ENCODE data around the gene SUCLA2.
A peak's percentile ranks its signal among the peaks of the same experiment; 100 is the strongest.
"Not testable (repeated sequence)": the region's sequence is repeated elsewhere in the genome, so short reads cannot be mapped to it uniquely, and the experiment has no call there.

Gene SUCLA2

GRCh38 chr13:48001114-48001881 is at the start of gene SUCLA2:
Gene SUCLA2 (minus strand): TSS chr13:48001273. CDS start chr13:48001269, 4 bp downstream.
- peak; percentile 78 for DNase-seq (ENCODE audit: low read depth)

GRCh38 chr13:48050550-48050949 is 49.5 kb upstream of the SUCLA2 start:
- no peak for DNase-seq (ENCODE audit: low read depth)

DNA sequence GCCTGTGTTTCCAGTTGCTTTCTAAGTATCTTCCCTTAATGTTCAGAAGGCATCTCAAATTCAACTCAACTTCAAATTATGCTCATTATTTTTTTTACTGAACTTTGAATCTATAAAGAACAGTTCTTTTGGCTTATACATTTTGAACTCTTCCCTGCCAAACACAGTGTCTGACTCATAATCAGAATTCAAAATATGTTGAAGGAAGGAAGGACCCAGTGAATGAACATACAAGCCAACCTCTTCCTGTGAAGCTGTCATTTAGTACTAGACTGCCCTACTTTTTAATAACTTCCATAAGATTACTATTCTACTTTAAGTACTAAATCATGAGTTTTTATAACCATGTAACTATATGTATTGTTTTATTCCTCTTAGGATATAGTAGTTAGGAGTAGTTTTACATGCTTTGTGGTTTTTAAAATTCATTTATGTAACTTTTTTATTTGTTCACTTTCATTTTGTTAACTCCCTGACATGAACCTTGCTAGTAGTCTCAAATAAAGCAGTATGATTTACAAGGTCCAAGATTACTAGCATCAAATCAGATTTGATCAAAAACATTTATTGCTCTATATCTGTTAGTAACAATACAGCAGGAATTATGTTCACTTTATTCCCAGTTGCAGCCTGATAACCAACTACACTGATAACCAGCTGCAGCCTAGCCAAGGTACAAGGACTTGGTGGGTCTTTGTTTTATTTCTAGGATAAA is 42.9 kb upstream of the SUCLA2 start:
- peak; percentile 38 for DNase-seq (ENCODE audit: low read depth)

DNA sequence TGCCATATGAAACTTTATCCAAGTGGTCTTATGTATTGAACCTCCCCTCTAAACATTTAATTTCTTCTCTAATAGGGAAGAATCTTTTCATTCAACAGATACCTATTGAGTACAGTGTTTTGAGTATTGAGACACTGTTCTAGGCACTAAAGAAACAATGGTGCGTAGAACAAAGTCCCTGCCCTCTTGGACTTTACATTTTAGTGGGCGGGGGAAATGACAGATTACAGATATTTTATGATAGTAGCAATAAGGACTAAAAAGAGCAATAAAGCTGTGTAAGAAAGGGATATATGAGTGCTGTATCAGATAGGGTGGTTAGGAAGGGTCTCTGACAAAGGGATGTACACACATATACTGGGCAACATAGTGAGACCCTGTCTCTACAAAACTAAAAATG is 41.8 kb upstream of the SUCLA2 start:
- DNase-seq (ENCODE audit: low read depth): no peak

GRCh38 chr13:48040896-48041295 is 39.8 kb upstream of the SUCLA2 start:
- no peak for DNase-seq (ENCODE audit: low read depth)

GRCh38 chr13:48040049-48040448 is 39.0 kb upstream of the SUCLA2 start:
- DNase-seq (ENCODE audit: low read depth): no peak

DNA sequence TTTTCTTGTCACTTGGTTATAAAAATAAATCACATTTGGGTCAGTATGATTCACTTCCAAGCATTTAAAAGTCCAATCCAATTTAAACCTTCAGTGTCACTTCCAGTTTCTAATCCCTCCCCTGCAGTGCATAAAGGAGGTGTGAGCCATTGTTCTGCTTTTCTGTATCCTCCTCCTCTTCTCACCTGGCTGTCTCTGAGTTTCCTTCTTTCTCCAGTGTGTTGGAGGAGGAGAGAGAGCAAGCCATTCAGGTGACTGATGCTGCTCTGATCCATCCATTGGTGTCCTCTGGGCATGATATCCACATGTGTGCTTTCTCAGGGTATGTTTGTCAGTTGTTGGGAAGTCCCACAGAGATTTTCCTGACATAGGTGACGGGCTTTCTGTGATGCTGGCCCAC is 37.7 kb upstream of the SUCLA2 start:
- DNase-seq (ENCODE audit: low read depth): no peak

- DNase-seq (ENCODE audit: low read depth): peak; percentile 92
Measured at GRCh38 chr13:48037346-48038173, 36.5 kb upstream of the SUCLA2 start, which contains the start of gene NUDT15. Gene NUDT15 (plus strand): TSS chr13:48037726. CDS start chr13:48037747, 21 bp downstream.

- DNase-seq (ENCODE audit: low read depth): no peak
Measured at GRCh38 chr13:48029859-48030258, 28.8 kb upstream of the SUCLA2 start.

DNA sequence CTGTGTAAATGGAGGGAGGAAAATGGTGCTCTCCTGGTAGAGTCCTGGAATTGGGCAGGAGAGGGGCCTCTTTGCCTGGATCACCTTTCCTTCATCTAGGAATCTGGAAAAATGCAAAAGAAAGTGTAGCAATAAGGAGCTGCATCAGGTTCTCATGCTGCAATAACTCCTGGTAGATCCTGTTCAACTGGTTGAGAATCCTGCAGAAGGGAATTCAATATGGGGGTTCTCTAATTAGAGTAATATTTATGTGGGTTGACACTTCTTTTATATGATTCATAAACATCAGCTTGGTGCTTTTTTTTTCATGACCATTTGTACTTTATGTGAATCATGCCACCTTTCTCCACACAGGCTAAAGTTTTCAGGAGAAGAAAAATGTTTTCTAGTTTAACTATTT is 27.0 kb upstream of the SUCLA2 start:
- no peak for DNase-seq (ENCODE audit: low read depth)

- no peak for DNase-seq (ENCODE audit: low read depth)
Measured at GRCh38 chr13:48019796-48020195, 18.7 kb upstream of the SUCLA2 start.

GRCh38 chr13:48018637-48019036 is 17.6 kb upstream of the SUCLA2 start:
- no peak for DNase-seq (ENCODE audit: low read depth)

- DNase-seq (ENCODE audit: low read depth): no peak
Measured at GRCh38 chr13:48014359-48014758, 13.3 kb upstream of the SUCLA2 start.

- DNase-seq (ENCODE audit: low read depth): no peak
Measured at GRCh38 chr13:48012668-48013067, 11.6 kb upstream of the SUCLA2 start.

DNA sequence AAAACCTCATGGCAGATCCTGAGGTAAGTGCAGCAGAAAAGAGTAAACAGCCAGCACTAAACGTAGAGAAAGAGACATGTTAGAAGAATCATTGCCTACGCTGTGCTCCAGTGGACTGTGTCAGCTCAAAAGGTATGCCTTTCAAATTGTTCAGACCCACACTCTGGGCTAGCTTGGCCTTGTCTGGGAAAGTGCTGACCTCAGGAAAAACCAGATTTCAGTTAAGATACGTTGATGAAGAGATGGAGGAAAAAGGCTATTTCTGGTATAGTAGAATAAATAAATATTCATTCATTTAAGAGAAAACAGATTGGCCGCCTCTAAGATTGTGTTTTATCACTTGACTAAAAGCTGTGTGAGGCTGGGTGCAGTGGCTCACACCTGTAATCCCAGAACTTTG is 9.6 kb upstream of the SUCLA2 start:
- DNase-seq (ENCODE audit: low read depth): no peak

DNA sequence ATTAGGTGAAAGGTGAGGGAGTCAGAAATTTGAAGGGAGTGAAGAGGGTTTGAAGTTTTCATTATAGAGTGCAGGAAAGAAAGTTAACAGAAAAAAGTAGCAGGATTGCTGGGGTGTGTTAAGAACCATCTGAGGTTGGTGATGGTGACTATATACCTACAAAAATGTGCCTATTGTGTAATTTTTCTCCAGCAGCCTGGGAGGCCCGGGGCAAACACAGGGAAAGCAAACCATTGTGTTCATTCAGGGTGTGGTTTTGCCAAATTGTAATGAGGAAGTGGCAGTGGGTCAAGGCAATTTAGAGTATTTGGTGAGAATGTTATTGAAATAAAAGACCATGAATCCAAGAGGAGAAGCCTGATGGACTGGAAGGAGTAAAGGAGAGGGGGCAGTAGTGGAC is 8.2 kb upstream of the SUCLA2 start:
- peak; percentile 47 for DNase-seq (ENCODE audit: low read depth)

DNA sequence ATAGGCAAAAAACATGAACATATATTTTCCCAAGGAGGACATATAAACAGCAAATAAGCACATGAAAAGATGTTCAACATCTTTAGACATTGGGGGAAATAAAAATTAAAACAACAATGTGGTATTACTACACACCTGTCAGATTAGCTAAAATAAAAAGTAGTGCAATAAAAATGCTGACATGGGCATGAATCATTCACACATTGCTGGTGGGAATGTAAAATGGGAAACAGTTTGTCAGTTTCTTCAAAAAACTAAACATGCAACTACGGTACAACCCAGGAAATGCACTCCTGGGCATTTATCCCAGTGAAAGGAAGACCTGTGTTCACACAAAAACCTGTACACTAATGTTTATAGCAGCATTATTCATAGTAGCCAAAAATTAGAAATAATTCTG is 5.3 kb upstream of the SUCLA2 start:
- DNase-seq (ENCODE audit: low read depth): no peak

DNA sequence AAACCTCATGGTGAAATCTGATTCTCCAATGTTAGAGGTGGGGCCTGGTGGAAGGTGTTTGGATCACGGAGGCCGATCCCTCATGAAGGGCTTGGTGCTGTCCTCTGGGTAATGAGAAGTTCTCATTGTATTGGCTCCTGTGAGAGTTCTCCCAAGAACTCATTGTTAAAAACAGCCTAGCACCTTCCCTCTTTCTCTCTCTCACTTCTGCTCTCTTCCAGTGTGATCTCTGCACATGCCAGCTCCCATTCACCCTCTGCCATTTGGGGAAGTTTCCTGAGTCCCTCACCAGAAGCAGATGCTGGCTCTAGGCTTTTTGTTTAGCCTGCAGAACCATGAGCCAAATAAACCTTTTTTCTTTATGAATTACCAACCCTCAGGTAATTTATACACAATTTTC is 3.1 kb upstream of the SUCLA2 start:
- no peak for DNase-seq (ENCODE audit: low read depth)

GRCh38 chr13:48001999-48002398 is 926 bp upstream of the SUCLA2 start:
- DNase-seq (ENCODE audit: low read depth): not testable (repeated sequence)

DNA sequence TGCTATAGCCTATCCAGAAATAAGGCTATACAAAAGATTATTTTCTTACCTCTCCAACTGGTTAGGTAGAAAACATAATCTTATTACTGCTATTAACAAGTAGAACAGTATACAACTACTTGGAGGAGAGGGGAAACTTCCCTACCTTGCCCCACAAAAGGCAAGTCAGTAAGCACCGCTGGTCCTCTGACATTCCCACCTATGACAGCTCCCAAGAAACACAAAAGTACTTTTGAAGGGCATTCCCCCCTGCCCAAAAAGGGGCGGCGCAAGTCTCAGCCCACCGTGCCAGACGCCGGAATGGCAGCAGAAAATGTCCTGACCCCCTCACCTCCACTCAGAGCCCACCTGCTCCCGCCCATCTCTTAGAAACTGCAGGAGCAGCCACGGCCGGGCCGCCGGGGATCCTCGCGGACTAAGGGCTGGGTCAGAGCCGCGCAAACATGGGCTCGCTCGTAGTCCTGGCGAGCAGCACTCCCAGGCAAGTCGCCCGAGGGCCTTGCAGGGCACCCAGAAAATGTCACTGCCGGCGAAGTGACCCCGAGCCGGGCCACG is 437 bp downstream of the SUCLA2 start:
- no peak for DNase-seq (ENCODE audit: low read depth)

DNA sequence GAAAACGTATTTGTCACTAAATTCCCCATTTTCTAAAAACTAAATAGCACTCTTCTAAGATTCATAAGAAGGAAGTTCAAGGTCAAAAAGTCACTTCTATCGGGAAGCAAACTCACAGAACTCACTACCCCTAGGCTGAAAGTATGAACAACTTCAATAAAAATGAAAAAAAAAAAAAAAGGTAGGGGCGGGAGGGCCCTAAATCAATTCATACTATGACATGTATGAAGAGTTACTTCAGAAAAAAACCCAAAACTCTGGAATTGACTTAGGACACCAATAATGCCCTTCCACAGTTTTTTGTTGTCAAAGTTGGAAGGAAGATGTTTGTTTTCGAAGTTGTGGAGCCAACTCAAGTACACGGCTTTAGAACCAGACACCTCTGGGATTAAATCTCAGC is 1.1 kb downstream of the SUCLA2 start:
- no peak for DNase-seq (ENCODE audit: low read depth)

GRCh38 chr13:47997384-47997783 is 3.7 kb downstream of the SUCLA2 start:
- DNase-seq (ENCODE audit: low read depth): no peak

Data from fibroblast of the conjunctiva (primary cell).